ENCODE results near the gene METTL26. TPM values are rescaled to one million over a fixed set of nuclear protein-coding genes. Genes with fewer than 3 reads are reported as not detected.
A peak's percentile ranks its signal among the peaks of the same experiment; 100 is the strongest.

METTL26 gene
- total RNA-seq, 1 donor from 2014 or later, result 53.5 TPM

- peaks cover 11% of the 10 kb centered on the region for H3K36me3 ChIP-seq
- DNase-seq (no peak), ATAC-seq (no peak)
- no peak for TF ChIP-seq CTCF (IDR thresholded peaks at IDR 0.05)
- no peak overlapping the region for H3K27ac ChIP-seq
- no peak overlapping the region for H3K4me3 ChIP-seq
- H3K27me3 ChIP-seq, result no peaks in the 10 kb centered on the region
- intact Hi-C loops (cut with DNase I), result no loop called here
- H3K4me1 ChIP-seq, result peaks cover 13% of the 10 kb centered on the region
- H3K9me3 ChIP-seq, result no peaks in the 10 kb centered on the region
Measured at GRCh38 chr16:622920-623280, 13.2 kb downstream of the METTL26 start.

- Histone ChIP-seq H3K27ac (peak overlapping the region; percentile 11), H3K9me3 (no peaks in the 10 kb centered on the region), H3K4me3 (no peak overlapping the region), H3K4me1 (peaks cover 13% of the 10 kb centered on the region), H3K27me3 (no peaks in the 10 kb centered on the region), H3K36me3 (peaks cover 11% of the 10 kb centered on the region)
- ATAC-seq (no peak), DNase-seq (no peak)
- intact Hi-C loops (cut with DNase I), result no loop called here
- no peak for TF ChIP-seq CTCF (IDR thresholded peaks at IDR 0.05)
Measured at GRCh38 chr16:621526-622105, 14.5 kb downstream of the METTL26 start.

- ATAC-seq, result no peak
- DNase-seq, result no peak
- intact Hi-C loops (cut with DNase I), result no loop called here
- no peak overlapping the region for H3K27ac ChIP-seq
- H3K9me3 ChIP-seq, result no peaks in the 10 kb centered on the region
- H3K27me3 ChIP-seq, result no peaks in the 10 kb centered on the region
- H3K4me3 ChIP-seq, result no peak overlapping the region
- H3K36me3 ChIP-seq, result peaks cover 6% of the 10 kb centered on the region
- no peak for TF ChIP-seq CTCF (IDR thresholded peaks at IDR 0.05)
- peaks cover 13% of the 10 kb centered on the region for H3K4me1 ChIP-seq
Measured at GRCh38 chr16:620700-621525, 15.2 kb downstream of the METTL26 start.

- peak; percentile 84 for DNase-seq
- intact Hi-C loops (cut with DNase I), result no loop called here
- H3K4me3 ChIP-seq, result no peak overlapping the region
Measured at GRCh38 chr16:619476-620100, 16.5 kb downstream of the METTL26 start.

GRCh38 chr16:617855-618254, 18.2 kb downstream of the METTL26 start:
- ATAC-seq, result peak; percentile 44
- H3K4me3 ChIP-seq, result peak overlapping the region; percentile 36
- TF ChIP-seq CTCF (IDR thresholded peaks at IDR 0.05), result no peak
- intact Hi-C loops (cut with DNase I), result no loop called here
- H3K27me3 ChIP-seq, result no peaks in the 10 kb centered on the region
- peak overlapping the region; percentile 89 for H3K27ac ChIP-seq
- H3K9me3 ChIP-seq, result no peaks in the 10 kb centered on the region
- H3K36me3 ChIP-seq, result no peaks in the 10 kb centered on the region
- H3K4me1 ChIP-seq, result peaks cover 13% of the 10 kb centered on the region
- DNase-seq, result peak; percentile 87

More at GRCh38 chr16:619476-620100, 16.5 kb downstream of the METTL26 start:
- ATAC-seq, result peak; percentile 3
- TF ChIP-seq CTCF (IDR thresholded peaks at IDR 0.05), result no peak
- Histone ChIP-seq H3K27me3 (no peaks in the 10 kb centered on the region), H3K4me1 (peaks cover 13% of the 10 kb centered on the region), H3K9me3 (no peaks in the 10 kb centered on the region), H3K36me3 (no peaks in the 10 kb centered on the region), H3K27ac (no peak overlapping the region)

Data from upper lobe of right lung (tissue), 1 donor.